HepG2 (cell line): ENCODE measurements around the gene MRS2. TPM values are rescaled to one million over a fixed set of nuclear protein-coding genes. Genes with fewer than 3 reads are reported as not detected.

ENCODE experiments used
- ATAC-seq: fragments of 200-7000 bp; cut with Tn5 transposase; 3 replicates; pipeline ENCODE4 v1.9.1; 2020; ENCODE audit warnings: mild to moderate bottlenecking, moderate library complexity
- BruUV-seq: library from RNA; stranded (reverse); fragments of 400-500 nt; replicated peaks from 2 replicates; lab custom pipeline; 2021; lab: Mats Ljungman, UMichigan
- CTCF ChIA-PET: fragments of 300-600 bp; formaldehyde crosslinking; extraction: SDS; loops from one replicate; lab custom pipeline; 2021; ENCODE audit warnings: low total read pairs, inconsistent platforms, low intra/inter-chr PET ratio; lab: Yijun Ruan, JAX
- POLR2A ChIA-PET: fragments of 350-600 bp; sonication (Branson Sonifier 250); formaldehyde crosslinking; loops from one replicate; lab custom pipeline; 2020; ENCODE audit warnings: antibody characterized with exemption, inconsistent platforms; lab: Yijun Ruan, JAX
- DNase-seq: peaks from one replicate; pipeline ENCODE4 v3.0.0-alpha.2; 2015; ENCODE audit warnings: low spot score
- FAIRE-seq: peaks from 3 replicates; lab custom pipeline; 2011; peaks lifted over from hg19 to GRCh38; lab: Jason Lieb, UNC
- H2AFZ ChIP-seq: one replicate; pipeline ENCODE4 v1.6.1; 2011; ENCODE audit warnings: low read length, inconsistent platforms
- H3K27ac ChIP-seq: fragments of 300-600 bp; 3 replicates; pipeline ENCODE4 v1.8.0; 2011; ENCODE audit warnings: mixed run types, mild to moderate bottlenecking, mixed read lengths, low read length, inconsistent platforms; ENCODE audit not compliant: insufficient read depth; ENCODE audit errors: extremely low read length
- H3K27me3 ChIP-seq, 2 experiments: fragments of 200-600 bp in 1 of 2; 2 replicates in 1 of 2; 3 replicates in 1 of 2; pipeline versions ENCODE4 v1.6.0 to v1.8.0; 2011; ENCODE audit warnings: low read length in 2 of 2, mild to moderate bottlenecking in 2 of 2, moderate library complexity in 2 of 2, inconsistent platforms in 1 of 2; ENCODE audit not compliant: insufficient read depth in 2 of 2, control insufficient read depth in 1 of 2
- H3K36me3 ChIP-seq, 2 experiments: fragments of 200-600 bp in 1 of 2; replicated peaks in 1 of 2; 2 replicates in 1 of 2; 3 replicates in 1 of 2; pipeline versions ENCODE4 v1.5.1 to v1.8.0; 2011; ENCODE audit warnings: low read length in 2 of 2, inconsistent platforms in 1 of 2; ENCODE audit not compliant: insufficient read depth in 2 of 2, control insufficient read depth in 1 of 2
- H3K4me1 ChIP-seq: 2 replicates; pipeline ENCODE4 v1.5.1; 2012; ENCODE audit warnings: low read length, inconsistent platforms; ENCODE audit not compliant: insufficient read depth
- H3K4me2 ChIP-seq: 2 replicates; pipeline ENCODE4 v1.6.0; 2011; ENCODE audit warnings: low read depth, low read length, inconsistent platforms
- H3K4me3 ChIP-seq, 3 experiments: fragments of 200-600 bp in 1 of 3; sonication (generic), shearing (Covaris generic) in 1 of 3; replicated peaks in 1 of 3; 2 replicates each; pipeline ENCODE4 v1.5.1; 2011 to 2016; ENCODE audit warnings: low read length in 3 of 3, inconsistent platforms in 2 of 3, low read depth in 2 of 3, mild to moderate bottlenecking in 2 of 3, control low read depth in 1 of 3, mixed read lengths in 1 of 3; ENCODE audit not compliant: insufficient read depth in 1 of 3
- H3K79me2 ChIP-seq: one replicate; pipeline ENCODE4 v1.6.1; 2011; ENCODE audit warnings: low read length, inconsistent platforms; ENCODE audit not compliant: insufficient read depth
- H3K9ac ChIP-seq: 2 replicates; pipeline ENCODE4 v1.6.0; 2011; ENCODE audit warnings: mild to moderate bottlenecking, low read depth, low read length, inconsistent platforms; ENCODE audit not compliant: insufficient read depth
- H3K9me3 ChIP-seq: 2 replicates; pipeline ENCODE4 v1.5.1; 2012; ENCODE audit warnings: mild to moderate bottlenecking, low read length
- H4K20me1 ChIP-seq: 2 replicates; pipeline ENCODE4 v1.6.0; 2011; ENCODE audit warnings: inconsistent platforms, mild to moderate bottlenecking, low read length, moderate library complexity; ENCODE audit not compliant: insufficient read depth
- BCL6 ChIP-seq: IDR thresholded peaks from 2 replicates; pipeline ENCODE4 v1.6.1; 2016; ENCODE audit warnings: missing genetic modification reagents, missing compliant biosample characterization
- FOSL2 ChIP-seq: sonication (generic); formaldehyde crosslinking; IDR thresholded peaks from 2 replicates; pipeline ENCODE4 v1.4.0; 2020; ENCODE audit warnings: missing genetic modification reagents
- IKZF1 ChIP-seq: fragments of 450-650 bp; IDR thresholded peaks from 2 replicates; pipeline ENCODE4 v1.7.1; 2016
- NFE2L1 ChIP-seq: sonication (generic); formaldehyde crosslinking; IDR thresholded peaks from 2 replicates; pipeline ENCODE4 v1.4.0; 2020; ENCODE audit warnings: missing genetic modification reagents, mild to moderate bottlenecking, borderline replicate concordance
- SALL1 ChIP-seq: sonication (generic); formaldehyde crosslinking; IDR thresholded peaks from 2 replicates; pipeline ENCODE4 v1.8.0; 2022; ENCODE audit warnings: mild to moderate bottlenecking, missing genetic modification reagents
- SIX4 ChIP-seq: sonication (generic); formaldehyde crosslinking; IDR thresholded peaks from 2 replicates; pipeline ENCODE4 v1.4.0; 2020; ENCODE audit warnings: missing genetic modification reagents
- TFE3 ChIP-seq: IDR thresholded peaks from 2 replicates; pipeline ENCODE4 v1.6.1; 2016
- ZBTB1 ChIP-seq: sonication (generic); formaldehyde crosslinking; IDR thresholded peaks from 2 replicates; pipeline ENCODE4 v1.4.0; 2020; ENCODE audit warnings: missing genetic modification reagents, borderline replicate concordance
- ZBTB39 ChIP-seq: sonication (generic); formaldehyde crosslinking; IDR thresholded peaks from 2 replicates; pipeline ENCODE4 v1.5.0; 2020; ENCODE audit warnings: missing genetic modification reagents
- ZNF121 ChIP-seq: sonication (generic); formaldehyde crosslinking; IDR thresholded peaks from 2 replicates; pipeline ENCODE4 v1.5.0; 2020; ENCODE audit warnings: mild to moderate bottlenecking, missing genetic modification reagents
- ZNF362 ChIP-seq: sonication (generic); formaldehyde crosslinking; IDR thresholded peaks from 2 replicates; pipeline ENCODE4 v1.4.0; 2020; ENCODE audit warnings: missing genetic modification reagents, mild to moderate bottlenecking, borderline replicate concordance
- ZNF615 ChIP-seq: sonication (generic); formaldehyde crosslinking; IDR thresholded peaks from 2 replicates; pipeline ENCODE4 v1.5.0; 2020; ENCODE audit warnings: mild to moderate bottlenecking, missing genetic modification reagents, borderline replicate concordance
- ZNF781 ChIP-seq: sonication (generic); formaldehyde crosslinking; IDR thresholded peaks from 2 replicates; pipeline ENCODE4 v1.5.1; 2020; ENCODE audit warnings: borderline replicate concordance, mild to moderate bottlenecking, missing genetic modification reagents; ENCODE audit errors: not compliant biosample characterization
- WGBS: methylation state at CpG from one replicate; pipeline ENCODE4 v1.1.6; 2017; ENCODE audit warnings: low lambda C conversion rate; 5-methylcytosine and 5-hydroxymethylcytosine counted together
- in situ Hi-C: cut with HindIII; loops from 2 replicates; pipeline ENCODE4 v1.10.0; 2017; ENCODE audit warnings: low pct_unique_long_range_greater_than_20kb; ENCODE audit not compliant: extremely low pct_ligation_motif_present
- intact Hi-C: fragments of 100-400 bp; cut with micrococcal nuclease; formaldehyde crosslinking; loops from one replicate; pipeline ENCODE4 v1.10.0; 2022; ENCODE audit not compliant: unreplicated experiment
- polyA plus RNA-seq, 8 experiments: library from polyadenylated mRNA; depleted of rRNA in 3 of 8; stranded (reverse) in 7 of 8; unstranded in 1 of 8; fragments of >200 nt; fragmentation: Illumina TruSeq in 4 of 8; extraction: Trizol in 4 of 8; gene quantifications; 2 replicates each; pipeline versions ENCODE4 v1.2.1 to v1.2.3, GENCODE V29; 2011 to 2016; ENCODE audit warnings: low read depth in 4 of 8, missing spikeins in 1 of 8, mixed read lengths in 1 of 8; ENCODE audit not compliant: insufficient read depth in 1 of 8
- total RNA-seq, 5 experiments: library from RNA; depleted of rRNA; stranded (reverse); fragments of >200 nt; fragmentation: Illumina TruSeq; extraction: Trizol; gene quantifications; 2 replicates each; pipeline ENCODE4 v1.2.3, GENCODE V29; 2016; ENCODE audit warnings: low read depth in 1 of 5

The MRS2 gene
- total and polyA plus RNA-seq, 2 of the 13 experiments (the other 11 are each of a cell fraction or from before 2014, with no cell fraction given), result 31.1 to 83.8 TPM

- ChIA-PET POLR2A (interaction anchor here (0.6 to 1.1 kb wide), 4 partner anchors 18 to 117 kb away, joined by 3 to 6 read pairs (median 3); partner anchors contain the start of gene DCDC2), CTCF (no interaction called here)
- Histone ChIP-seq H4K20me1 (no peaks in the 10 kb centered on the region), H3K4me3 (no peak overlapping the region), H3K79me2 (peaks cover 48% of the 10 kb centered on the region), H3K4me1 (peaks cover 48% of the 10 kb centered on the region), H3K27me3 (no peaks in the 10 kb centered on the region), H3K9me3 (no peaks in the 10 kb centered on the region), H2AFZ (no peak overlapping the region), H3K4me2 (no peak overlapping the region), H3K27ac (peak overlapping the region; percentile 1), H3K9ac (no peak overlapping the region), H3K36me3 (peaks cover 0 to 8% of the 10 kb centered on the region in 2 experiments; a peak in 1 of 5 replicates)
- intact Hi-C loops (no loop called here), in situ Hi-C loops (no loop called here)
- TF ChIP-seq NFE2L1 (CRISPR knock-in tag) (no peak), ZBTB1 (CRISPR knock-in tag) (no peak), SALL1 (CRISPR knock-in tag) (0 out of 2 replicates have a peak, but pooled peaks have one; percentile 9), ZNF615 (CRISPR knock-in tag) (no peak), ZBTB39 (no peak), SIX4 (0 out of 2 replicates have a peak, but pooled peaks have one; percentile 21), ZNF362 (CRISPR knock-in tag) (peak; percentile 89), ZNF121 (CRISPR knock-in tag) (peak; percentile 89), BCL6 (CRISPR knock-in tag) (0 out of 2 replicates have a peak, but pooled peaks have one; percentile 10), ZNF781 (CRISPR knock-in tag) (no peak), IKZF1 (no peak), TFE3 (no peak), FOSL2 (CRISPR knock-in tag) (0 out of 2 replicates have a peak, but pooled peaks have one; percentile 14)
- BruUV-seq, result no TSS peak
- 71% methylated on average over 1 of the region's 1 CpG for WGBS
- DNase-seq (peak; percentile 45), ATAC-seq (peak; percentile 68), FAIRE-seq (no peak)
Measured at GRCh38 chr6:24378473-24379097, 24.2 kb upstream of the MRS2 start.
